GM12873 (cell line): ENCODE measurements around the gene LAIR2.

Experiments used
- TF ChIP-seq, protein P1 (sequence below): IDR thresholded peaks from 2 replicates; pipeline ENCODE4 v1.5.1; 2012; ENCODE audit warnings: low read depth, mild to moderate bottlenecking, moderate library complexity, low read length, control low read depth; ENCODE audit not compliant: insufficient read depth; ENCODE audit errors: missing control alignments

The LAIR2 gene

DNA sequence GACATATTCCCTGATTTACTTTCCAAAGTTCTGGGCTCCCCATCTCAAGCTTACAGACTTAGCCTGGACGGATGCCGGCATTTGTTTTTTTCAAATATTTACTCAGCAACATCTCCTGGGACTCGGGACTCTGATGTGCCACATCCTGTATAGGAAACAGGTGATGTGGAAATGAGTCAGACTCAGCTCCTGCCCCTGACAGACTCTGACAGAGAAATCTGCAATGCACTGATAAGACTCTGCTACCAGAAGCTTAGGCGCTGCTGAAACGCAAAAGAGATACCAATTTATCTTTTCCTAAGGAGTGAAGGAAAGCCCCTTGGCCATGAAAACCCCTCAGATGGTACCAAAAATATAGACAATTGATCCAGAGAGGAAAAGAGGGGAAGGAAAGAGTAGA, 16.2 kb downstream of the LAIR2 start:
- TF ChIP-seq, protein P1, sequence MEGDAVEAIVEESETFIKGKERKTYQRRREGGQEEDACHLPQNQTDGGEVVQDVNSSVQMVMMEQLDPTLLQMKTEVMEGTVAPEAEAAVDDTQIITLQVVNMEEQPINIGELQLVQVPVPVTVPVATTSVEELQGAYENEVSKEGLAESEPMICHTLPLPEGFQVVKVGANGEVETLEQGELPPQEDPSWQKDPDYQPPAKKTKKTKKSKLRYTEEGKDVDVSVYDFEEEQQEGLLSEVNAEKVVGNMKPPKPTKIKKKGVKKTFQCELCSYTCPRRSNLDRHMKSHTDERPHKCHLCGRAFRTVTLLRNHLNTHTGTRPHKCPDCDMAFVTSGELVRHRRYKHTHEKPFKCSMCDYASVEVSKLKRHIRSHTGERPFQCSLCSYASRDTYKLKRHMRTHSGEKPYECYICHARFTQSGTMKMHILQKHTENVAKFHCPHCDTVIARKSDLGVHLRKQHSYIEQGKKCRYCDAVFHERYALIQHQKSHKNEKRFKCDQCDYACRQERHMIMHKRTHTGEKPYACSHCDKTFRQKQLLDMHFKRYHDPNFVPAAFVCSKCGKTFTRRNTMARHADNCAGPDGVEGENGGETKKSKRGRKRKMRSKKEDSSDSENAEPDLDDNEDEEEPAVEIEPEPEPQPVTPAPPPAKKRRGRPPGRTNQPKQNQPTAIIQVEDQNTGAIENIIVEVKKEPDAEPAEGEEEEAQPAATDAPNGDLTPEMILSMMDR = no peak

- TF ChIP-seq, protein P1 = no peak
Measured at GRCh38 chr19:54521022-54521859, 18.6 kb downstream of the LAIR2 start.

DNA sequence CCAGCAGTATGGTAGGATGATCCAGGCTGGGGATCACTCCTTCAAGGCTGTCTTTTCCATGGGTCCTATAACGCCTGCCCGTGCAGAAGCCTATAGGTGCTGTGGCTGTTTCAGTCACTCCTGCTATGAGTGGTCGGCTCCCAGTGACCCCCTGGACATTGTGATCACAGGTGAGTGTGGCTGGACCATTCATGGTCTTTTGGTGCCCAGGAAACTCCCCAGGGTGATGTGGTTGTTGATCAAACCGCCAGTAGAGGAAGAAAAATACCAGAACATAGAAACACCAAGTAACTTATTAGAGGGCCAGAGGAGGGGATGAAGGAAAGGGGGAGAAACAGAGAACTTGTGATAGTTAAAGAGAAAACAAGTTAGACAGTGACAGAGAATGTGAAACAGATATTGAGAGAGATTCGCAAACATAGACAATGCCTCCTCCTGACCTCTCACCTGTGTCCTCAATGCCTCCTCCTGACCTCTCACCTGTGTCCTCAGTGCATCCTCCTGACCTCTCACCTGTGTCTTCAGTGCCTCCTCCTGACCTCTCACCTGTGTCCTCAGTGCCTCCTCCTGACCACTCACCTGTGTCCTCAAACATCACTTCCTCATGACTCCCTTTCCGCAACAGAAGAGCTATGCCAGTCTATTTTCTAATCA, 19.4 kb downstream of the LAIR2 start:
- TF ChIP-seq, protein P1 = no peak

DNA sequence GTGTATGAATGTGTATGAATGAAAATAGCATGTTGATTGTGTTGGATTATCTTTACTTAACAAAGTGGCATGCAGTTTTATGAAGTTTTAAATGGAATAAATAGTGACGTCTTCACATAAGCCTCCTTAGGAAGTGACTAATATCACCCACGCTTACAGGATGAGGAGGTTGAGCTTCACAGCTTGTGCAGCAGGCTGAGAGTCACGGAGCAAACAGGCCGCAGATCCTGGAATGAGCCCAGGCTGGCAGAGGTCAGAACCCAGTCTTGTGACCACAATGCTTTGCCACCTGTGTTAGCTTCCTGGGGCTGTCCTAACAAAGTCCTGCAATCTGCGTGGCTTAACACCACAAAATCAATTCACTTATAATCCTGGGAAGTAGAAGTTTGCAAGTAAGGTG, 20.8 kb downstream of the LAIR2 start:
- TF ChIP-seq, protein P1 = no peak

- TF ChIP-seq, protein P1 = no peak
Measured at GRCh38 chr19:54525636-54526035, 23.0 kb downstream of the LAIR2 start.

- TF ChIP-seq, protein P1 = no peak
Measured at GRCh38 chr19:54526972-54527371, 24.3 kb downstream of the LAIR2 start.

GRCh38 chr19:54530866-54531265, 28.2 kb downstream of the LAIR2 start:
- TF ChIP-seq, protein P1 = no peak
